ENCODE measurements around the gene MCAM.

- no peak for TF ChIP-seq CTCF (IDR thresholded peaks at IDR 0.05; ENCODE audit: low read depth, low read length, missing input control)
- TF ChIP-seq YY1 (IDR thresholded peaks at IDR 0.05): no peak
- no peak for TF ChIP-seq REST (IDR thresholded peaks at IDR 0.05)
- TF ChIP-seq RAD21 (IDR thresholded peaks at IDR 0.05): no peak
- no peak for TF ChIP-seq MAX (IDR thresholded peaks at IDR 0.05)
- no peak for TF ChIP-seq FOXA2 (IDR thresholded peaks at IDR 0.05)
- no peak for TF ChIP-seq TAF1 (conservative IDR thresholded peaks at IDR 0.05)
- TF ChIP-seq, protein P1, sequence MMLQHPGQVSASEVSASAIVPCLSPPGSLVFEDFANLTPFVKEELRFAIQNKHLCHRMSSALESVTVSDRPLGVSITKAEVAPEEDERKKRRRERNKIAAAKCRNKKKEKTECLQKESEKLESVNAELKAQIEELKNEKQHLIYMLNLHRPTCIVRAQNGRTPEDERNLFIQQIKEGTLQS (IDR thresholded peaks at IDR 0.05): no peak
- TF ChIP-seq RXRA (IDR thresholded peaks at IDR 0.05): no peak
- TF ChIP-seq NR2F2 (IDR thresholded peaks at IDR 0.05): no peak
- TF ChIP-seq JUND (IDR thresholded peaks at IDR 0.05): no peak
- no peak for TF ChIP-seq EGR1 (IDR thresholded peaks at IDR 0.05; ENCODE audit: low read depth in 2 of 2)
Measured at GRCh38 chr11:119346605-119347004, 29.7 kb upstream of the MCAM start, which contains the start of gene MFRP.
